OCI-M2 (cell line): ENCODE results near the gene CABLES2.

Experiments
- DNase-seq: peaks from one replicate; lab custom pipeline; 2025; ENCODE audit not compliant: unreplicated experiment; lab: John Stamatoyannopoulos, UW

CABLES2 gene, protein sequence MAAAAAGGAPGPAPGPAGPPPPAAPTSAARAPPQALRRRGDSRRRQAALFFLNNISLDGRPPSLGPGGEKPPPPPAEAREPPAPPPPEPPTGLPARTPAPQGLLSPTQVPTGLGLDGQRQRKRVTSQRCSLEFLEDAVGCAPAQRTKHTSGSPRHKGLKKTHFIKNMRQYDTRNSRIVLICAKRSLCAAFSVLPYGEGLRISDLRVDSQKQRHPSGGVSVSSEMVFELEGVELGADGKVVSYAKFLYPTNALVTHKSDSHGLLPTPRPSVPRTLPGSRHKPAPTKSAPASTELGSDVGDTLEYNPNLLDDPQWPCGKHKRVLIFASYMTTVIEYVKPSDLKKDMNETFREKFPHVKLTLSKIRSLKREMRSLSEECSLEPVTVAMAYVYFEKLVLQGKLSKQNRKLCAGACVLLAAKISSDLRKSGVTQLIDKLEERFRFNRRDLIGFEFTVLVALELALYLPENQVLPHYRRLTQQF

GRCh38 chr20:62407221-62407992 is at the start of gene CABLES2:
CABLES2 (minus strand) TSS chr20:62407285; CDS start chr20:62407276, 9 bp downstream.
- DNase-seq = no peak

DNA sequence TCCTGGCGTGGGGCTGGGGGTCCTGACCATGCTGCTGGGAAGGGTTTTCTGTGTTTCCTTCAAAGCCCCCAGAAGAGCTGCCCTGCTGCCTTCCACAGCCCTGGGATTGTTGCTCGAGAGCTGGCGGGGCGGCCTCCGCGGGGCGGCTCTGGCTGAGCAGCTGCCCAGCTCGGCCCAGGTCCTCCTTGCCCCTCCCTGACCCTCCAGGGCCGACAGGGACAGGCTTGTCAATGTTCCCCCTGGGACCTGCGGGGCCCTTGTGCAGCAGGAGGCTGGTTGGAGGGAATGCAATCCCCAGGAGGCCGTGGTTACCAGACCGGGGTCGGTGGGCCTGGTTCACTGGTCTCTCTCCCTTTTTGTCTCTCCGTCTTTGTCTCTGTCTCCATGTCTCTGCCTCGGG is 48.8 kb upstream of the CABLES2 start:
- no peak for DNase-seq

GRCh38 chr20:62454904-62455636 is 48.0 kb upstream of the CABLES2 start:
- no peak for DNase-seq

DNA sequence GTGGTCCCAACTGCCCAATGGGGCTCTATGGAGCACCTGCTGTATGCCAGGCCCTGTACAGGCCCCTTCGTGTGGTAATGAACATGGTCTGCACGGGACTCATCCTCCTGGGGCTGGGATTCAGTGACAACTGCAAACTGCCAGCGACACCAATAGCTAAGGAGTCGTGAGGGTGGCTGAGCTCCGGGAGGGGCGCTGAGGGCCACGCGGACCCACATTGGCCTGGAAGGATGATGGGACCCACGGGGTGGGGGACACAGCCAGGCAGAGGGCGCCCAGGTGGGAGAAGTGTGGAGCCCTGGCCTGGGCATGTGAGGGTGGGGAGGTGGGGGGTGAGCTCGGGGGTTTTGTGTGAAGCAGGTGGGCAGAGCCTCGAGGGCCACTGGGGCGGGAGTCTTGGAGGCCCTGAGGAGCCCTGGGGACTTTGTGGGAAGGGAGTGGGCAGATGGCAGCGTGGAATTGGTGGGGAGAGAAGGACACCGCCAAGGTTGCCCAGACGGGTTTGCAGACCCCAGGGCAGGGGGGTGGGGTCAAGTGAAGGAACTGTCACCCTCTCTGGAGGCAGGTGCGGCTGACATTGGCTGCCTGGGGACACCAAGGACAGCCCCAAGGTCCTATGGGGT is 46.2 kb upstream of the CABLES2 start:
- no peak for DNase-seq

DNA sequence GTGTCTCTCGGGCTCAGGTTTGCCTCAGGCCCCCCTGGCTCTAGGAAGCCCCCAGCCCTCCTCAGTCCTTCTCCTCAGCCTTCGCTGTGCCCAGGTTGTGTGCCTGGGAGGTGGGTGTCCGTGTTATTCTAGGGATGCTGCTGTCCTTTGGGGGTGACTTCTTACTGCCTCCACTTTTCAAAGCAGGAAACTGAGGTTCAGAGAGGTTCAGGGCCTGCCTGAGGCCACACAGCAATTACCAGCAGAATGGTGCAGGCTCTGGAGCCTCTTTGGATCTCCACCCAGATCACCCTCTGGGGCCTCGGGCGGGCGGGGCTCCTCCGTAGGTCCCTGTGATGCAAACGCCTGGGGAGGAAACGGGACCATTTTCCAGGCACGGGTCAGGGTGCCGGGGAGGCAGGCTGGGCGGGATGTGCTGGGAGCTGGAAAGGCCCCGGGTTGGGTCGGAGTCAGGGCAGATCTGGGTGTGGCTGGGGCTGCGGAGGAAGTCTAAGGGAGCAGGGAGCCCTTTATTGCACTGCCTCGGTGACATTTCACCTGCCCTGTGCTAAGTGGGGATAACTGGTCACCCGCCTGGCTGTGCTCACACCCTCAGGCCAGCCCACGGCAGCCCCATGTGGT is 45.5 kb upstream of the CABLES2 start:
- no peak for DNase-seq

- no peak for DNase-seq
Observed at GRCh38 chr20:62451970-62452369, 44.9 kb upstream of the CABLES2 start.

- DNase-seq = no peak
Observed at GRCh38 chr20:62451156-62451767, 44.2 kb upstream of the CABLES2 start.

- DNase-seq = no peak
Observed at GRCh38 chr20:62449951-62450691, 43.0 kb upstream of the CABLES2 start.

- DNase-seq = no peak
Observed at GRCh38 chr20:62448788-62449187, 41.7 kb upstream of the CABLES2 start.

GRCh38 chr20:62448038-62448437 is 41.0 kb upstream of the CABLES2 start:
- no peak for DNase-seq

- no peak for DNase-seq
Observed at GRCh38 chr20:62446888-62447869, 40.1 kb upstream of the CABLES2 start.

GRCh38 chr20:62446481-62446880 is 39.4 kb upstream of the CABLES2 start:
- DNase-seq = no peak

DNA sequence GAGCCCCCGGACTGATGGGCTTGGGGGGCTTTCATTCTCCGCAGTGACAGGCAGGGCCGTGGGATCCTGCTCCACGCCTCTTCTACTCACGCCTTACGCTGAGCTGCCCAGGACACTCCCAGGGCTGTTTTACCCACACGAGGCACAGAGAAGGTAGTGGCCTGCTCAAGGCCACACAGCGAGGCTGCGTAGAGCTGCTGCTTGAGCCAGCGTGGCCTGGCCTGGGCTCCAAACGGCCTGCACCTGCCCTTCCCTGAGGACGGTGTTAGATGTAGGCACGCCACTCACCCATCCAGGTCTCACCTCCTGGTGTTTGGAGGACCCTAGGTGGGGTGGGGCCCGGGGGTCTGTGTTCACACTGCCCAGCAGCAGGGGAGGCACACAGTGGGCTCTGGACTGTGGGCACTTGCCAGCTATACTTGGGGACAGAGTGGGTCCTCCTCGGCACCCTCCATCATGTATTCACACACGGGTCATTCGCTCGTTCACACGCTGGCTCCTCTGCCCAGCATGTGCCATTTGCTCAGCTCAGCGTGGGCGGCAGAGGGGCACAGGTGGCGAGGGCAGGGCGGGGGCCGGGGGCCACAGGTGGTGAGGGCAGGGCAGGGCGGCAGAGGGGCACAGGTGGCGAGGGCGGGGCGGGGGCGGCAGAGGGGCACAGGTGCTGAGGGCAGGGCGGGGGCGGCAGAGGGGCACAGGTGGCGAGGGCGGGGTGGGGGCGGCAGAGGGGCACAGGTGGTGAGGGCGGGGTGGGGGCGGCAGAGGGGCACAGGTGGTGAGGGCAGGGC is 38.7 kb upstream of the CABLES2 start:
- DNase-seq = no peak

GRCh38 chr20:62444286-62444685 is 37.2 kb upstream of the CABLES2 start:
- DNase-seq = no peak

GRCh38 chr20:62441987-62442539 is 35.0 kb upstream of the CABLES2 start:
- DNase-seq = no peak

DNA sequence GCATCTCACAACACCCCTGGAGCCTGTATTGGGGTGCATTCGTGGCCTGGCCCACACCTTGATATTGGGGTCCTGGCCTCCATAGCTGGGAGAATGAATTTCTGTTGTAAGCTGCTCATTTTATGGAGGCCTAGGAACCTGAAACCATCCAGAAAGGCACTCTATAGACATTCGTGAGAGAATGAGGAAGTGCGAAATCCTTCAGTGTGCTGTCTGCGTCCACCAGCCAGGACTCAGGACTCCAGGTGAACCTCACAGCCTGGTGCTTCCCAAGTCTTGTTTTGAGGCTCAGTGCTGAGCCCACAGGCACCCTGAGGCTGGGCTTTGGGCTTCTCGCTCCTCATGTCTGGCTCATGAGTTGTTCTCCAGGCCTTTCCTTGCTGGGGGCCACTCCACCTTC is 32.1 kb upstream of the CABLES2 start:
- DNase-seq = no peak

DNA sequence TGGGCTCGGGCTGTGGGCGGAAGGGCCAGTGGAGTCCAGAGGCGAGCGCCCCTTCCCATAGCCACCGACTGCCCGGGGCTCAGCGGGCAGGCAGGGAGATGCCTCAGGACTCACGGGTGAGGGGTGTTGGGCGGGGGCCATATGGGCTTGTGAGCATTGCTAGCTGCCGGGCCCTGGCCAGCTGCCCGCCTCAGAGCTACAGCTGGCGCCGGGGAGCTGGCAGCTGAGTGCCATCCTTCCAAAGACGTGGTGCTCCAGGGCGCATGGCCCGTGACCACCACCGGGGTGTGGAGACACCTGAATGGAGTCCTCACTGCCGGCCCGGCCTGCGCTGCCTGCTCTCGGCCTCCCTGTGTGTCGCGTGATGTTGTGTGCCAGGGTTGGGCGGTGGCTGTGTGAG is 30.8 kb upstream of the CABLES2 start:
- DNase-seq = no peak
